Measurements from ENCODE around the gene RAB2B. TPM values are rescaled to one million over a fixed set of nuclear protein-coding genes. Genes with fewer than 3 reads are reported as not detected.
"Not testable (repeated sequence)": the region's sequence is repeated elsewhere in the genome, so short reads cannot be mapped to it uniquely, and the experiment has no call there.

The RAB2B gene
- total RNA-seq, 1 donor from 2014 or later = 30.2 TPM

- peak overlapping the region; percentile 24 for H3K4me3 Mint-ChIP-seq
- H3K9me3 Mint-ChIP-seq = no peaks in the 10 kb centered on the region
- no peak for DNase-seq (ENCODE audit: low read depth, low spot score)
- peaks cover 3% of the 10 kb centered on the region for H3K36me3 Mint-ChIP-seq (ENCODE audit: low read depth)
- no peak for TF ChIP-seq CTCF (conservative IDR thresholded peaks at IDR 0.05)
- no peaks in the 10 kb centered on the region for H3K27me3 Mint-ChIP-seq (ENCODE audit: low read depth)
- H3K27ac Mint-ChIP-seq (ENCODE audit: unreplicated experiment) = no peak overlapping the region
- peaks cover 26% of the 10 kb centered on the region for H3K4me1 Mint-ChIP-seq
Measured at GRCh38 chr14:21449899-21450216, 26.9 kb downstream of the RAB2B start.

- not testable (repeated sequence) for H3K27ac Mint-ChIP-seq (ENCODE audit: unreplicated experiment); DNase-seq (ENCODE audit: low read depth, low spot score); H3K36me3 Mint-ChIP-seq (ENCODE audit: low read depth); H3K9me3 Mint-ChIP-seq; H3K27me3 Mint-ChIP-seq (ENCODE audit: low read depth); H3K4me3 Mint-ChIP-seq
- peaks cover 18% of the 10 kb centered on the region for H3K4me1 Mint-ChIP-seq
Measured at GRCh38 chr14:21442657-21443056, 34.1 kb downstream of the RAB2B start.

- Mint-ChIP-seq H3K4me3 (no peak overlapping the region), H3K4me1 (peaks cover 33% of the 10 kb centered on the region), H3K27ac (ENCODE audit: unreplicated experiment) (no peak overlapping the region), H3K9me3 (no peaks in the 10 kb centered on the region), H3K36me3 (ENCODE audit: low read depth) (no peaks in the 10 kb centered on the region), H3K27me3 (ENCODE audit: low read depth) (no peaks in the 10 kb centered on the region)
- no peak for DNase-seq (ENCODE audit: low read depth, low spot score)
- no peak for TF ChIP-seq CTCF (conservative IDR thresholded peaks at IDR 0.05)
Measured at GRCh38 chr14:21440859-21441258, 35.9 kb downstream of the RAB2B start.

- TF ChIP-seq CTCF (conservative IDR thresholded peaks at IDR 0.05) = no peak
- H3K4me1 Mint-ChIP-seq = peaks cover 50% of the 10 kb centered on the region
- H3K36me3 Mint-ChIP-seq (ENCODE audit: low read depth) = peaks cover 9% of the 10 kb centered on the region
- H3K4me3 Mint-ChIP-seq = peak overlapping the region; percentile 98
- H3K27me3 Mint-ChIP-seq (ENCODE audit: low read depth) = no peaks in the 10 kb centered on the region
- peak overlapping the region; percentile 90 for H3K27ac Mint-ChIP-seq (ENCODE audit: unreplicated experiment)
- peak; percentile 100 for DNase-seq (ENCODE audit: low read depth, low spot score)
- H3K9me3 Mint-ChIP-seq = no peaks in the 10 kb centered on the region
Measured at GRCh38 chr14:21437063-21437901, 39.5 kb downstream of the RAB2B start.

- H3K4me1 Mint-ChIP-seq = peaks cover 46% of the 10 kb centered on the region
Measured at GRCh38 chr14:21436567-21437062, 40.1 kb downstream of the RAB2B start.

More at GRCh38 chr14:21436567-21437062, 40.1 kb downstream of the RAB2B start:
- no peaks in the 10 kb centered on the region for H3K27me3 Mint-ChIP-seq (ENCODE audit: low read depth)
- peak overlapping the region; percentile 79 for H3K27ac Mint-ChIP-seq (ENCODE audit: unreplicated experiment)
- H3K36me3 Mint-ChIP-seq (ENCODE audit: low read depth) = peaks cover 9% of the 10 kb centered on the region
- no peak for DNase-seq (ENCODE audit: low read depth, low spot score)
- peak overlapping the region; percentile 98 for H3K4me3 Mint-ChIP-seq
- no peak for TF ChIP-seq CTCF (conservative IDR thresholded peaks at IDR 0.05)
- no peaks in the 10 kb centered on the region for H3K9me3 Mint-ChIP-seq
